ENCODE results near the gene CAP1.

DNA sequence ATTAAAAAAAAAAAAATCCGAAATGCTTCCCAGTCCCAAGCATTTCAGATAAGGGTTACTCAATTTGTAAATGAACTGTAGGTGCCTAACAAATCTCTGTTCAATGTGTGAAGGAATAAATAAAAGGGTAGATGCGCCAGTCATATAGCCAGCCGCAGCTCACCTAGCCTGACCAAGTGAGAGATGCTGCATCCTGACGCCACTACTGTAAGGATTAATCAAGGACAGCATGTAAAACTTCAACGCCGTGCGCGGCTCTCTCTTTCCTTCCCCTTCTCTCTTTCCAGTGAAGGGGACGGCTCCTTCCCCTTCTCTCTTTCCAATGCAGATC, 56.1 kb downstream of the CAP1 start:
- TF ChIP-seq, protein P1, sequence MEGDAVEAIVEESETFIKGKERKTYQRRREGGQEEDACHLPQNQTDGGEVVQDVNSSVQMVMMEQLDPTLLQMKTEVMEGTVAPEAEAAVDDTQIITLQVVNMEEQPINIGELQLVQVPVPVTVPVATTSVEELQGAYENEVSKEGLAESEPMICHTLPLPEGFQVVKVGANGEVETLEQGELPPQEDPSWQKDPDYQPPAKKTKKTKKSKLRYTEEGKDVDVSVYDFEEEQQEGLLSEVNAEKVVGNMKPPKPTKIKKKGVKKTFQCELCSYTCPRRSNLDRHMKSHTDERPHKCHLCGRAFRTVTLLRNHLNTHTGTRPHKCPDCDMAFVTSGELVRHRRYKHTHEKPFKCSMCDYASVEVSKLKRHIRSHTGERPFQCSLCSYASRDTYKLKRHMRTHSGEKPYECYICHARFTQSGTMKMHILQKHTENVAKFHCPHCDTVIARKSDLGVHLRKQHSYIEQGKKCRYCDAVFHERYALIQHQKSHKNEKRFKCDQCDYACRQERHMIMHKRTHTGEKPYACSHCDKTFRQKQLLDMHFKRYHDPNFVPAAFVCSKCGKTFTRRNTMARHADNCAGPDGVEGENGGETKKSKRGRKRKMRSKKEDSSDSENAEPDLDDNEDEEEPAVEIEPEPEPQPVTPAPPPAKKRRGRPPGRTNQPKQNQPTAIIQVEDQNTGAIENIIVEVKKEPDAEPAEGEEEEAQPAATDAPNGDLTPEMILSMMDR (IDR thresholded peaks at IDR 0.05), result no peak
- TF ChIP-seq POLR2A (IDR thresholded peaks at IDR 0.05), result no peak

All from testis (tissue), 2 donors.